ENCODE data around the gene KBTBD13.

Gene KBTBD13

DNA sequence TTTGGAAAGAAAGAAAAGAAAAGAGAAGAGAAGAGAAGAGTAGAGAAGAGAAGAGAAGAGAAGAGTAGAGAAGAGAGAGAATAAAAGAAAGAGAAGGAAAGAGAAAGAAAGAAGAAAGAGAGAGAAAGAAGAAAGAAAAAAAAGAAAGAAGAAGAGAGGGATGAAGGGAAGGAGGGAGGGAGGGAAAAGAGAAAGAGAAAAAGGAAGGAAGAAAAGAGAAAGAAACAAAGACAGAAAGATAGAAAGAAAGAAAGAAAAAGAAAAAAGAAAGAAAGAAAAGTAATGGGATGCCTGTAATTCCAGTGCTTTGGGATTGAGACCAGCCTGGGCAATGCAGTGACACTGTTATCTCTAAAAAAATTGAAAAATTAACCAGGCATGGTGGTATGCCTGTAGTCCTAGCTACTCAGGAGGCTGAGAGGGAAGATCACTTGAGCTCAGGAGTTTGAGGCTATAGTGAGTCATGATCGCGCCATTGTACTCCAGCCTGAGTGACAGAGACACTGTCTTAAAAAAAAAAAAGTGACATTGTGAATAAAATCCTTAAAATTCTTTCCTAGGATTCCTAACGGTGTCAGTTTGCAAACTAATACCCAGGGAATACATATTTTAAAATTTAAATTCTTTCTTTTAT is 10.4 kb upstream of the KBTBD13 start:
- TF ChIP-seq, protein P1, sequence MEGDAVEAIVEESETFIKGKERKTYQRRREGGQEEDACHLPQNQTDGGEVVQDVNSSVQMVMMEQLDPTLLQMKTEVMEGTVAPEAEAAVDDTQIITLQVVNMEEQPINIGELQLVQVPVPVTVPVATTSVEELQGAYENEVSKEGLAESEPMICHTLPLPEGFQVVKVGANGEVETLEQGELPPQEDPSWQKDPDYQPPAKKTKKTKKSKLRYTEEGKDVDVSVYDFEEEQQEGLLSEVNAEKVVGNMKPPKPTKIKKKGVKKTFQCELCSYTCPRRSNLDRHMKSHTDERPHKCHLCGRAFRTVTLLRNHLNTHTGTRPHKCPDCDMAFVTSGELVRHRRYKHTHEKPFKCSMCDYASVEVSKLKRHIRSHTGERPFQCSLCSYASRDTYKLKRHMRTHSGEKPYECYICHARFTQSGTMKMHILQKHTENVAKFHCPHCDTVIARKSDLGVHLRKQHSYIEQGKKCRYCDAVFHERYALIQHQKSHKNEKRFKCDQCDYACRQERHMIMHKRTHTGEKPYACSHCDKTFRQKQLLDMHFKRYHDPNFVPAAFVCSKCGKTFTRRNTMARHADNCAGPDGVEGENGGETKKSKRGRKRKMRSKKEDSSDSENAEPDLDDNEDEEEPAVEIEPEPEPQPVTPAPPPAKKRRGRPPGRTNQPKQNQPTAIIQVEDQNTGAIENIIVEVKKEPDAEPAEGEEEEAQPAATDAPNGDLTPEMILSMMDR (conservative IDR thresholded peaks at IDR 0.05) = no peak
- H3K27ac ChIP-seq = no peak overlapping the region

DNA sequence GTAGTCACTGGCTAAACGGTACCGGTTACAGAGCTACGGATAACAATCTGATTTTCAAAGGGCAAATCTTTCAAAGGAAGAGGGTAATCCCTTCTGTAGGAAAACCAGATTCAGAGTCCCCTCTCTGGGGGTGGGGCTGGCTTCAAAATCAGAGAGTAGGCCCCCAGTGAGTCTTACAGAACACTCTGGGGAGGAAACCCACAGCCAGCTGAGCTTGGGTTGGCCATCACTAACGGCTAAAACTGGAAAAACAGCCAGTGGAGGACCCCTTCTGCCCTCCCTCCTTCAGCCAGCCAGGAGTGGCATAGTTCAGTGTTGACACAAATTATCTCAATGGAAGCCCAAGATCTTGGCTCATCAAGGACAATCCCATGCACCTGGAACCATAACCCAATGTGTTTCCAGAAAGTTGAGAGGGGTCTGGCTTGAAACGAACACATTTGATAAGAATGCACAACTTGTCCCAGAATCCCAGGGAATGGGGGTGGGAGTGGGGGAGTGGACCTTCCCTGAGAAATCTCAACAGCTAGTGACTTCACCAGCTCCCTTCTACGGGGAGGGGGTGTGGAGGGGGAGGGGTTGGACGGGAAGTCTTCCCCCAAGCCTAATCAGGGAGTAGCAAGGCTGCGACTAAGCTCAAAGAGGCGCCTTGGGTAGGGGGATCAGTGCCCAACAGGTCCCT is 9.8 kb upstream of the KBTBD13 start:
- TF ChIP-seq, protein P1 (conservative IDR thresholded peaks at IDR 0.05) = no peak
- no peak overlapping the region for H3K27ac ChIP-seq

DNA sequence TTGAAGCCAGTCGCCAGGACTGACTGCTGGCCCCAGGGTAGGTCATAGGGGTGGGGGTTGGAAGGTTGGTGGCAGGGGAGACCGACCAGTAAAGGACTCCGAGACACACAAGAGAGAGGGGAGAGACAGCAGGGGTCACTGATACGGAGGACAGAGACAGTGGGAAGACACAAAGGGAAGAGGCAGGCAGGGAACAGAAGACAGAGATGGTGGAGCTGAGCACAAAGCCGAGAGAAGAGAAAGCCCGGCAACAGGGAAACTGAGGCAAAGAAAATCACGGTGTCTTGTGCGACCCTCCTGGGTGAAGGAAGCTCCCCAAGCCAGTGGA is 9.3 kb upstream of the KBTBD13 start:
- TF ChIP-seq, protein P1 (conservative IDR thresholded peaks at IDR 0.05) = no peak
- H3K27ac ChIP-seq = no peak overlapping the region

DNA sequence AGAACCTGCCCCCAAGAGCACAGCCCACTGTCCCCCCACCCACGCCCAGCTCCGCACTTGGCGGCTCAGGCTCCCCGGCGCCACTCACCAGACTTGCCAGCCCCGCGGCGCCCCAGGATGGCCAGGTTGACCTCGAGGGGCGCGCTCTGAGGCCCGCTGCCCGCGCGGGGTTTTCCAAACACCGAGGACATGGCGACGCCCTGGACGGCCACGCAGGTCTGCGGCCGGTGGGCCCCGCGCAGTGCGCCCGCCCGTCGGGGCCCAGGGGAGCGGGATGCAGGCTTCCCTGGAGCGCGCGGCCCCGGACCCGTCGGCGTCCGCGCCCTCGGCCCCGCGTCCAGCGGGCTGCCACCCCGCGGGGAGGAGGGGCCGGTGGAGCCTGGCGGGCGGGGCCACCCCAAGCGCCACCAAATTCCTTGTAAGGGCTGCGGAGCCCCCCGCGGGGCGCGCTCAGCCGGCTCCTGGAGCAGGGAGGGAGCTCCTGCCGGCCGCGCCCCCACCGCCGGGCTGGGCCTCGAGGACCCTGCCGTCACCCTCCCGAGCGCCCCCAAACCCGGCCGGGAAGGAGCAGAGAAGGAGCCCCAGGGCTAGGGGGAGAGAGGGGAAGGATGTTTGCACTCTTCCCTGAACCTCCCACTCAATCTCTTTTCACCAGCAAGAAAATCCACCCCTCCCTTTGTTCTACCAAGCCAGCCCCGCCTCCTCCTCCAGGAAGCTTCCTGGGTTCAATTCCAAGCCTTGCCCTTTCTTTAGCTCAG is 8.7 kb upstream of the KBTBD13 start, which contains the start of gene RASL12:
Gene RASL12, minus strand, starts transcription at position 347 of the 758 bp plus-strand sequence. Its CDS starts 156 bp downstream, at position 191.
- TF ChIP-seq, protein P1 (conservative IDR thresholded peaks at IDR 0.05) = no peak
- no peak within 1 kb of the TSS for H3K27ac ChIP-seq

DNA sequence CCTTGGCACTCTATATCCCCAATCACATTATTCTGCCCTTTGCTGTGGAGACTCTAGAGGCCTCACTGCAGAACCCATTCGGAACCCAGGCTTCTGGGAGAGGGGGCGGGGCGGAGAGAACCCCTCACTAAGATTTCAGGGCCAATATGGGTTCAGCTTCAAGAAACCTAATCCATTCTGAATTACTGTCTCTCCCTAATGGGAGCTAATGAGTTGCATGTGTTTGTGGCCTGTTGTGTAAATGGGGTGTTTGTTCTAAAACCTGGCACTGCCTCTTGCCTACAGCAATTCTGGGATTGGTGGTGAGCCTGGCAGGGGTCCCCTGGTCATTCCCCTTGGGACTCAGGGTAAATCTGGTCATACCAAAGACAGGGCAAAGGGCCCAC is 8.2 kb upstream of the KBTBD13 start:
- TF ChIP-seq, protein P1 (conservative IDR thresholded peaks at IDR 0.05) = no peak
- no peak overlapping the region for H3K27ac ChIP-seq

DNA sequence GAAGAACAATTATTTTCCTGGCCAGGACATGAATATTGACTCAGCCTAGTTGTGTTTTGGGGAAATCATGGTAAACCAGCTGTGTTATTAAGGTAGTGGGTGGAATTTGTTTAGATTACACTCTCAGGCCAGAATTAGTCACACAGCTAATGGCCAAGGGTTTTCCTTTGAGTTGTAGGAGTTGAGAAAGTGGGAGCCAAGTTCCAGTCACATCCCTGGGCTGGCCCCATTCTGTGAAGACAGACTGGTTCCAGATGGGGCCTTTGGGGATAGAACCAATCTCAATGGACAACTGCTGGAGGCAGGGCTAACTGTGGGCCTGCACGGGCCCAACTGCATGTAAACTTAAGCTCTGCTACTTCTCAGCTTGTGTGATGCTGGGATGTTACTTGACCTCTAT is 7.4 kb upstream of the KBTBD13 start:
- TF ChIP-seq, protein P1 (conservative IDR thresholded peaks at IDR 0.05) = no peak
- H3K27ac ChIP-seq = no peak overlapping the region

DNA sequence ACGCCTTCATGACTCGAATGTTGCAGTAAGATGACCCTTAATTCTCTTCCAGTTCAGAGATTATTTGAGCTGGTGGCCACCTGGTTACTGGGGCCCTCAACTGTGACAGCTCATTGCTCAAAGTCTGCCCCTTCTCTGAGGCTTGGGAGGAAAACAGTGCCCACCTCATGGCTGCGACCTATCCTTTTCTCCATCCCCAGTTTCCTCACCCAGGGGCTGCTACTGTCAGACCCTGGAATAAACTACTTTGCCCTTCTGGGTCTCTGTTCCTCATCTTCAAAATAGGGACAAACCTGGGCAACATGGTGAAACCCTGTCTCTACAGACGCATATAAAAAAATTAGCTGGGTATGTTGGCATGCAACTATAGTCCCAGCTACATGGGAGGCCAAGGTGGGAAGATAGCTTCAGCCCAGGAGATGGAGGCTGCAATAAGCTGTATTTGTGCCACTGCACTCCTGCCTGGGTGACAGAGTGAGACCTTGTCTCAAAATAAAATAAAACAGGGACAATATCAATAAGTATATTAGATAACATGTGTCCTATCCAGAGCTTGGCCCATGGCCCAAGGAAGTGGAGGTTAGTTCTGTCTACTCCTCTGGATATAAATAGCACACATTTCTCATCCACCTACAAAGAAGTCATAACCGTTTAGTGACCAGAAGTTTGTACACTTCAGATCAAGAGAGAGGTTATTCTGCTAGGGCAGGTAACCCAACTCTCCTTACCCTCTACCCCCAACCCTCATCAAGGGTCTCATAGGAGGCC is 6.6 kb upstream of the KBTBD13 start:
- TF ChIP-seq, protein P1 (conservative IDR thresholded peaks at IDR 0.05) = no peak
- no peak overlapping the region for H3K27ac ChIP-seq

Measured in VCaP (cell line).